Activated CD4-positive, alpha-beta T cell treated with anti-CD3 and anti-CD28 coated beads for 1 hour (primary cell): ENCODE data around the gene ACSF2.
"Not testable (repeated sequence)": the region's sequence is repeated elsewhere in the genome, so short reads cannot be mapped to it uniquely, and the experiment has no call there.

Experiments
- DNase-seq: peaks from one replicate; pipeline ENCODE4 v3.0.0-alpha.2; 2020

Gene ACSF2

DNA sequence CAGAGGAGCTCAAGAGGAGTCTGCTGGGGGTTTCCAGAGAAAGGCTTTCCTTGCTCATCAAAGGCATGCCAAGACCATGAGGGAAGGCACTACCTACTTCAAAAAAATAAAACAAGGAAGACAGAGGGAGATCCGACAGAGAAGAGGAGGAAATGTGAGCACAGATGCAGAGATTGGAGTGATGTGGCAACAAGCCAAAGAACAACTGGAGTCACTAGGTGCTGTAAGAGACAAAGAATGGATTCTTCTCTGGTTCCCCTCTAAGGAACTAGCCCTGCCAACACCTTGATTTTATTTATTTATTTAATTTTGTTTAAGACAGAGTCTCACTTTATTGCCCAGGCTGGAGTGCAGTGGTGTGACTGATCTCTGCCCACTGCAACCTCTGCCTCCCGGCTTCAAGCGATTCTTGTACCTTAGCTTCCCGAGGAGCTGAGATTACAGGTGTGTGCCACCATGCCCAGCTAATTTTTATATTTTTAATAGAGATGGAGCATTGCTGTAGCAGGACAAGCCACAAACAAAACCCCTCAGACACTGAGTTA lies 13.8 kb upstream of the ACSF2 start:
- DNase-seq = no peak

DNA sequence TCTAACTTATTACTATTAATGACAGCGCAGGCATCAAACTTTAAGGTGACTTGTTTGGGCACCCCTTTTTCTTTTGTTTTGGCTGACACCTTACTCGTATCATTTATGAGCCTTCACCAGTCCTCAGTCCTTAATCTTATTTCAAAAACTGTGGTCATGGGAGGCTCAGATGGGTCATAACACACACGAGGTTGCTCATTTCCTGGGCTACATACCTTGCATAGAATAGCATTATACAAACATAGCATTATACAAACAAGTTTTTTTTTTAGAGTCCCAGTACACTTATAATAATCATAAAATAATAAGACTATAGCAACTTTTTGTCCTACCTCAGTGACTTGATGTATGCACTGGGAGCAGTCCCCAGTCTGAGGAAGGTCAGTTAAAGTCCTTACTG lies 11.2 kb upstream of the ACSF2 start:
- no peak for DNase-seq

DNA sequence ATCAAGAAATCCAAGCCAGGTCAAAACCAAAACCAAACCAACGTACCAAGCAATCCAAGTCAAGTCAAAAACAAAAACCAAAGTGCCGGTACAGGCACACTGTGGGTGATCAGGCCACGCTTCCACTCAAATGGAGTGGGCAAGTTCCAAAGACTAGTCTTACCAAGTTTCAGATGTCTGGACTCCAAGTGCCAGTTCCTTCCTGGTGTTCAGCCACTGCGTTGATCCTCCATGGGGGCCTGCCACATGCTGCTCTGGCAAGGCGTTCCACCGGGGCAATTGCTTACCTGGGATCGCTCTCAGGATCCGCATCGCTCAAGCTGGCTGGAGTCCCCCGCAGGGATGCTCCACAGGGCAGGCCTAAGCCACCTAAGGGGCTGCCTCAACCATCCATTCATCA lies 6.4 kb upstream of the ACSF2 start:
- DNase-seq = not testable (repeated sequence)

DNA sequence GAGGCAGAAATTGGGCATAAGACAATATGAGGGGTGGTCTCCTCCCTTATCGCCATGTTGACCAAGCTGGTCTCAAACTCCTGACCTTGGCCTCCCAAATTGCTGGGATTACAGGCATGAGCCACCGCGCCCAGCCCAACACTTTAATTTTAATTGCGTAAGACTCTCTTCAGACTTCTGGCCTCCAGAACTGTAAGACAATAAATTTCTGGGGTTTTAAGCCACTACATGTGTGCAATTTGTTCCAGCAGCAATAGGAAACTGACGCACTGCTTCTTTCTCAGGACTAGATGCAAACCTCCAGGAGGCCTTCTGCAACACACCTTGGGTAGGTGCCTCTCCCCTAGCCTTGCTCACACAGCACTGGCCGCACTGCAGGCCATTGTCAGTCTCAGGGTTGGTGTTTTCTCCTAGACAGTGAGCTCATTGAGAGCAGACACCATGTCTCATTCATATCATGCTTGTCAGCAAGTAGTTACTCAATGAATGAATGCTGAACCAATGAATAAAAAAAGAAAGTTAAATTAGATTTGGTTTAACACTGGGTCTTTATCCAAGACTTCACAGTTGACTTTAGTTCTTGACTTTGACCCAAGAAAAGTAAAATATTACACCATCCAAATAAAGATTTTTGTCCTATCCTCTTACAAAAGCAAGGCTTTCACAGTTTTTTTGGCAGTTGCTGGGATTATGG lies 5.5 kb upstream of the ACSF2 start:
- no peak for DNase-seq

DNA sequence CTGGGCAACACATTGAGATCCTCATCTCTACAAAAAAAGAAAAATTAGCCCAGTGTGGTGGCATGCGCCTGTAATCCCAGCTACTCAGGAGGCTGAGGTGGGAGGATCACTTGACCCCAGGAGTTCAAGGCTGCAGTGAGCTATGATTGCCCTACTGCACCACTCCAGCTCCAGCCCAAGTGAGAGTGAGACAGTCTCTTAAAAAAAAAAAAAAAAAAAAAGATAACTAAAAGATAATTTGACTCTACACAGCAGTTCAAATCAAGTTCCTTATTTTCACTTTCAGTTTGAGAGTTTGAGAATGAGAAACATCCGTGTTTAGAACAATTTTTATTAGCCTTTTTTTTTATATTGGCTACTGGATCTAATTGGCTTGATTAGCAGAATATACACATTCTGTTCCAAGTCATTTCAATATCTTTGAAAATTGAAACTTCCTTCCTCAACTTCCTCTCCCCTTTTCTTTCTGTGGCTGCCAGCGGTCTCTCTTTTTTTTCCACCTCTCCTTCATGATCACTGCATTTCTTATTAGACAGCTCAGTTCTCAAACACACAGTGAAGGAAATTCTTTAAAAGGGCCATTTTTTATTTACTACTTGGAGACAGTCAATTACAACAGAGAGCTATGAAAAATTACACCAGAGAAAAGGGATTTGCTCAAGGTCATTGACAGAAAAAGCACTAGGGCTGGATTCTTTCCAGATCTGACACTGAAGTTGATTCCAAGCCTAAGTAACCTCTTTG lies 4.5 kb upstream of the ACSF2 start:
- DNase-seq = no peak

DNA sequence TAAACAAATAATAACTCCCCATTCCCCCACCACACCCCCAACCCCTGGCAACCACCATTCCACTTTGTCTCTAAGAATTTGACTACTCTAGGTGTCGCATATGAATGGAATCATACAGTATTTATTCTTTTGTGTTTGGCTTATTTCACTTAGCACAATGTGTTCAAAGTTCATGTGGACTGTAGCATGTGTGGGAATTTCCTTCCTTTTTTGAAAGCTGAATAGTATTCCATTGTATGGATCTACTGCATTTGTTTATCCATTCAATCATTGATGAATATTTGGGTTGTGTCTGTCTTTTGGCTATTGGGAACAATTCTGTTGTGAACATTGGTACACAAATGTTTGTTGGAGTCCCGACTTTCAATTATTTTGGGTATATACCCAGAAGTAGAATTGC lies 3.3 kb upstream of the ACSF2 start:
- no peak for DNase-seq

DNA sequence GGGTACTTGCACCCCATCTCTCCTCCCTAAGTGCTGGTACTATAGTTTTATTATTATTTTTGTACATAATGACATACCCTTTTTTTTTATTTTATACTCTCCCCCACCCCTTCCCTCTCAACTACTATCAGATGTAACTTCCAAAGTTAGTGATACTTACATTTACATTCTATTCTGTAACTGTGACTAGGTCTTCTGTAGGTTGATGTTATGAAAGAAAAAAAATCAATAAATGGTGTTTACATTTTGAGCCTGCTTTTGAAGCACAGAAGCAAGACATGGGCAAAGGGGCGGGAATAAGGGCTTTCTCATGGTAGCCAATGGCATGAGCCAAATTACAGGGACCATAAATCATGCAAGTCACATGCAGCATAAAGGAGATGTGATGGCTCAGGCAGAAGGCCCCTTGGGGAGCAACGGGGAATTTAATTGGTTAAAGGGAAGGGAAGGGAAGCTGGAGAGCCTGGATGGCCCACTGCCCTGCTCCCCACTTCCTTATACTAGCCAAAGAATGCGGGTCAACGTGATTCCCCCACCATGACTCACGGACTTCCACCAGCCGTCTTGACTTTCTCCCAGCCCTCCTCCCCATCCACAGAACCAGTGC lies 2.4 kb upstream of the ACSF2 start:
- DNase-seq = no peak

DNA sequence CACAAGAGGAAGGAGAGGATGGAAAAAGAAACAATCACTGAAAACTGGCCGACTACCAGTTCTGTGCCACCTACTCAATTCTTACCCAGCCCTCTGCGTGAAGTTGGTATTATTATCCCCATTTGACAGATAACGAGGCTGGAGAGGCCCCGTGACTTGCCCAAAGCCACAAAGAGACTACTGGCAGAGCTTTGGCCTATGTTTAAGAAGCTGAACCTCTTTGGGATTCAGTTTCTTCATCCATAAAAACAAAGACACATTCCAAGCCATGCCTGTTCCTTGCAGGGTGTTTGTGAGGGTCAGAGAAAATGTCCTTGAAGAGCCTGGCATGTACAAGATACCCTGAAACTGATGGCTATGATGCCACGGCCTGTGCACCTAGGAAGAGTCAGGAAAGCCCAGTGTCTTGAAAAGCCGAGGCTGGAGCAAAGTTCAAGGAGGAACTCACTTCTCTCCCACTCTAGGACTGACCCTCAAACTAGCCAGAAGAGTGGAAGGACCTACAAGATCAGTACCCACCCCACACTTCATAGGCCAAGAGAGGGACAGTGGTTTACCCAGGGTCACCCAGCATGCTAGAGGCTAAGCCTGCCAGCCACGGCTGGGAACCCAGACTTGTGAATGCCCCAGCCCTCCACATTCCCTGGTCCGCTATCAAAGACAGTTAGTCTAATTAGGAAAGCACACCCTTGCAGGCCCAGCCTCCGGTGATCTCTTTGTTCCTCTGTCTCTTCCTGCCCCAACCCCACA lies 1.6 kb upstream of the ACSF2 start:
- no peak for DNase-seq

DNA sequence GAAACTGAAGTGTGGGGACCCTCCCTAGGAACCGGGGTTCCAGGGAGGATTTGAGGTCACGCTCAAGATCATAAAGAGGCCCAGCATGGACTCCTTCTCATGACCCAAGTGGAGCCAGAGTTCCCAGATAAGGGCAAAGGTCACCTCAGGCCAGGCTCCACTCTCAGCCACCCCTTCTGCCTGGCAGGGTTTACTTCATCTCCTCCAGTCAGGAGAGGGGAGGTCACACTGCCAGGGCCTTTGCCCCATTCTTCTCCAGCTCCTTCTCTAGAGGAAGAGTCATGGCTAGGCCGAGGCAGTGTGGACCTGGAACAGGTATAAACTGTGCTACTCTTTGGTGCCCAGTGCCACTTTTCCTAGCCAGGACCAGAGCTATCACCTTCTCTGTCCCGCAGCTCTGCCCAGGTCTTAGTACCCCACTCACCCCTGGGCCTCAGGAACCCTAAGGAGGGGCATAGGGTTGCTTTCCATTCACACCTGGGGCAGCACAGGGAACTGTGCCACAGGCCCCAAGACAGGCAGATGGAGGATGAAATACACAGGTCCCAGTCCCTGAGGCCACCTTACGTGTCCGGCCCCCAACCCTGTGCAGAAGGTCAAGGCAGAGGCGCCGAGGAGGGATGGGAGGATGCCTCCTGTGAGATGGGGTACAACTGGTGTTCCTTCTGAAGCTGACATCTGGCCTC lies 879 bp upstream of the ACSF2 start:
- no peak for DNase-seq

DNA sequence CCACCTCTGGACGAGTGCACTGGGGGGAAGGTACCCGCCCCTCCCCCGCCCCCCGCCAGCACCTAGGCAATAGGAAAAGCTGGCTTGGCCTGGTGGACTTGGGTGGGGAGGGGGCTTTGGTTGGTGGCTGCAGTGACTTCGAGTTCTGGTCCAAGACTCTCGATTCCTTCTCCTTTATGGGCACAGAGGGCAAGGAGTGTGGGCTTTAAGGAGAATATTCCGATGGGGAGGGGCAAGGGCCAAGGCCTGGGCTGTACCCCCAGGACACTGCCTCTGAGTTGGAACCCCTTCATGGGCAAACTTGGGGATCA lies 409 bp downstream of the ACSF2 start:
- no peak for DNase-seq

DNA sequence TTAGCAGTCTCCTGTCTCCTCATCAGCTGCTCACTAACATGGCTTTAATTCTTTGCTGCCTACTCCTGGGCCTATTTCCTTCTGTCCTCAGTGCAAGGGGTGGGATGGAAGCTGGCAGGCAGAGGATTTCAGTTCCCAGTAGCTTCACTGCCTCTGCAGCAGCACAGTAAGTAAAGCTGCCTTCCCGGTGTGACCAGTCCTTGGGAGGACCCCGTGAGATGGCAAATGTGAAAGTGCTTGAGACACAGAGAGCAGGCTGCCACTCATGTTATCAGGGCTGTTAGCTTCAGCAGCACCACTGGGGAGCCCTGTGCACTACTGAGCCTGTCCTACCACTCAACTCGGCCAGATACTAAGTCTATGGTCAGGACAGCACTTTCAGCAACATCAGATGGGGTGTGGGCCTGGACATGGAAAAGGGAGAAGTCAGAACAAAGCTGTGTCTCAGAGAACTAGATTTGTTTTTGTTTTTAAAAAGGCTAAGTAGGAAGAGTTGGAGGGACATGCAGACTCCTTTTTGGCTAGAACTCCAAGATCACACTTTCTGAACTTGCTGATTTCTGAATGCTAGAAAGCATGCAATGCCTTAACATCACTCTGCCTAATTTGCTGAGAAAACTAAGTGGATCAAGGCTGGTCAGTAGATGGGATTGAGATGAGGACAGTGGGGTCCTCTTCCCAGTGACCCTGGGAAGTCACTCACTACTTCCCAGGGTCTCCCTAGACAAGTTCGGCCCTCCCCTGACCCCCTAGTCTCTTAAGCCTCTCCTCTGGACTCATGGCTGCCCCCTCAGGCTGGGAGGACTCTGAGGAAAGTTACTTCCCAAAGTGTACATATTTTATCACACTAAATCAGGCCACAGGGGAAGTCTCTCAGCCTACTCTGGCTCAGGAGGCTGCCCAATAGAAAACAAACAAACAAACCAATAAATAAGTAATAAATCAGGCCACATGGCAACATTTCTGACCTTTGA lies 1.1 kb downstream of the ACSF2 start:
- DNase-seq = no peak

DNA sequence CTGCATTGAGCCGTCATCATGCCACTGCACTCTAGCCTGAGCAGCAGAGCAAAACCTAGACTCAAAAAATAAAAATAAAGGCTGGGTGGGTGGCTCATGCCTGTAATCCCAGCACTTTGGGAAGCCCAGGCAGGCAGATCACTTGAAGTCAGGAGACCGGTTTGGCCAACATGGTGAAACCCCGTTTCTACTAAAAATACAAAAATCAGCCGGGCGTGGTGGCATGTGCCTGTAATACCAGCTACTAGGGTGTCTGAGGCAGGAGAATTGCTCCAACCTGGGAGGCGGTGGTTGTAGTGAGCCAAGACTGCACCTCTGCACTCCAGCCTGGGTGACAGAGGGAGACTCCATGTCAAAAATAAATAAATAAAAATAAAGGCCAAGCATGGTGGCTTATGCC lies 2.1 kb downstream of the ACSF2 start:
- not testable (repeated sequence) for DNase-seq

DNA sequence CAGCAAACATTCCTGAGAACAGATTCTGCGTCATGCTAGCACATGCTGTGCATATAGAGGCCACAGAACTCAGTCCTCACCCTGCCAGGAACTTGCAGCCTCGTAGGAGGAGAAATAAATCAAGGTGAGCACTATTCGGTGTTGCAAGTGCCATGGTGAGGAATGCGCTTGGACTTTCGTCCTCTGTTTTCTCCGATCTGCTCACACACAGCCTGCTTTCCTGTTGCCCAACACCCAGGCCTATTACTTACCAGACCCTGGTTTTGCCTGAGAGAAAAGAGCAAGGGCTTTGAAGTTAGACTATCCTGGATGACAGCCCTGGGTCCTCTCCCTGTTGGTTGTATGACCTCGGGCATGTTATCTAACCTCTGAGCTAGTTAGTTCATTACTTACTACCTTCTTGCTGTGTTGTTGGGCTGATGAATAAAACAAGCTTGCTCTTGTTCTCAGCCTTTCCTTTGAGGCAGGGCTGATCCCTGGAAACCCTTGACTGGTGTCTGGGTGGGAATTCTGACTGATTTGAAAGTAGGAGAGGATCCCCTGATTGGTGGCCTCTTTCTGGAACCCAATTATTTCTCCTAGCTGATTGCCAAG lies 2.9 kb downstream of the ACSF2 start:
- DNase-seq = no peak

DNA sequence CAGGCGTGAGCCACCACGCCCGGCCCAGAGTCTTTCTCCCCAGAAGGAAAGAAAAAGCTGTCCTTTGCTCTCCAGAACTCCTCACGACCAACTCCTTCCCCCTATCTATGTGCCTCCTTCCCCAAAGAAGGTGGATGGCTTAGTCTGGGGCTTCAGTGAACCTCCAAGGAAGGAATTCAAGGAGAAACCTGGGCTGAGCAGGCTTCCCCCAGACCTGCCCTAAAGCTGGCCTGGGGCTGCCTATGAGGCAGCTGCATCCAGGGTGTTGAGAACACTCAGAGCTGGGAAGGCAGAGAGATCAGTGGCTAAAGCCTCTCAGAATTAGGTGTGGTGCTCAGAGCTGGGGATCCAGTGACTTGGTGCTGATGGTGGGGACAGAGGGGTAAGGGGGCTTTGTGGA lies 3.8 kb downstream of the ACSF2 start:
- no peak for DNase-seq

DNA sequence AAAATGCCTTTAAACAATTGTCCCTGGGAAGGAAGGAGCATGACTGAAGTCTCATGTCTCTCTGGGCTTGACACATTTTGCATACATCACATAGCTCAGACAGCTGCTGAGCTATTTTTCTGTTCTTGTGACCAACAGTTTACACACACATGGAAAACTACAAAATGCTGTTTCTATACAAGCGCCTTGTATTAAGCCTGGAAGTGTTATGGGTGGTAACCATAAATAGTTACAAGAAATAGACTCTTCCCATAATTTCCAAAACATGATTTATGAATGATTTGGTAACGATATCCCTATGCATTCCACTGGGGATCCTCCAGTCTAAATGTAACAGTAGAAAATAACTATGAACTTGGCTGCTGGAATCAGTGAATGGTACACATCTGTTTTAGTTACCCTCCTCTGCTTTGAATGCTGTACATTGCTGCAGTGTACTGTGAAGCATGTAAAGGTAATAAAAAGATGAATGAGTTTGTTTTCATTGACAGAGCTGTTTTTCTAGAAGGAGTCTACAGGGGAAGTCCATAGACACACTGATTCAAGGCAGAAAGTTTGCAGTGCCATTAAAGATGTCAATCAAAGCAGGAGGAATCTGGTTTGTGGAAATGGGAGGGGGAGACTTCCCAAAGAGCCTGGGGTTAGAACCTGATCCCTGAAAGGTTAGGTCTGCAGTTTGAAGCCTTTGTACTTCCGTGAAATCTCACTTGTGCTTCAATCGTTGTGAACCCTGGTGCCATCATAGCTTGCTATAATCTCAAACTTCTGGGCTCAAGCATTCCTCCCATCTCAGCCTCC lies 5.0 kb downstream of the ACSF2 start:
- no peak for DNase-seq

DNA sequence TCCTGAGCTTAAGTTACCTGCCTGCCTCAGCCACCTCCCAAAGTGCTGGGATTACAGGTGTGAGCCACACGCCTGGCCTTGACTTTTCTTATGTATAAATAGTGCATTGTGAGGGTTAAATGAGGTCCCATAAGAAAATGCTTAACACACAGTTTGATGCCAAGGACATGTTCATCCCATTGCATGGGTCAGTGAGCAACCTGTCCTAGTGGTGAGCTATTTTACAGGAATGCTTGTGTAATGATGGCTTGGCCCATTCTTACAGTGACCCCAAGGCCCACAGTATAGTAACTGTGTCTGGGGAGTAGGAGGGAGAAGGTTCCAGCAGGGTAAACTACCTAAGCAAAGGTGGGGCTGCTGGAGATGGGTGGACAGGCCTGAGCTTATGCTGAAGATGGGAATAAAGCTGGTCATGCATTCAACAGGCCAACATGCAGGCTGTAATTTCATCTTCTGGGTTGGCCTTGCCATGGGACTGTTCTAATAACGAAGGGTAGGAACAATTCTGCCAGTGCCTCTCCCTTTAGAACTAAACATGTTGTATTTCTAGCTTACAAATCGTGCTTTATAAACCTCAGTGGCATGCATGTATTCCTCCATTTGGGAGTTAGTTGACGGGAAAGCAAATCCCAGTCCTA lies 6.2 kb downstream of the ACSF2 start:
- no peak for DNase-seq

DNA sequence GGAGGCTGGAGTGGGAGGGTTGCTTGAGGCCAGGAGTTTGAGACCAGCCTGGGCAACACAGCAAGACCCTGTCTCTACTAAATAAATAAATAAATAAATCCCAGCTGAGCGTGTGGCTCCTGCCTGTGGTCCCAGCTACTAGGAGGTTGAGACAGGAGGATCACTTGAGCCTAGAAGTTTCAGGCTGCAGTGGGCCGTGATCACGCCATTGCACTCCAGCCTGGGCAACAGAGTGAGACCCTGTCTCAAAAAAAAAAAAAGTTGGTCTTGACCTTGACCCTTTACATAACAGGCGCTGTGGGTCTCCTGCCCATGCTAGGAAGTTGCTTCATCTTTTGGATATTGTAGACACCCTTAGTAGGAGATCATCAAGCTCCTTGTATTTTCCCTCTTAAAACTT lies 11.4 kb downstream of the ACSF2 start:
- DNase-seq = no peak

DNA sequence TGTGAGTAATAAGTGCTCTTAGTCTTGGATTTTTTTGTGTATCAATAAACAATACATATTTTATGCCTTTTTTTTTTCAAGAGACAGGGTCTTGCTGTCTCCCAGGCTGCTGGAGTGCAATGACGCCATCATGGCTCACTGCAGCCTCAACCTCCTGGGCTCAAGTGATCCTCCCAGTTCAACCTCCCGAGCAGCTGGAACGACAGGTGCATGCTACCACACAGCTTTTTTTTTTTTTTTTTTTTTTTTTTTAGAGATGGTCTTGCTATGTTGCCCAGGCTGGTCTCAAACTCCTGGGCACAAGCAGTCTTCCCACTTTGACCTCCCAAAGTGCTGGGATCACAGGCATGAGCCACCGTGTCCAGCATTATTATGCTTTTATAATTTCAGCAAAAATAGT lies 13.0 kb downstream of the ACSF2 start:
- DNase-seq = no peak

DNA sequence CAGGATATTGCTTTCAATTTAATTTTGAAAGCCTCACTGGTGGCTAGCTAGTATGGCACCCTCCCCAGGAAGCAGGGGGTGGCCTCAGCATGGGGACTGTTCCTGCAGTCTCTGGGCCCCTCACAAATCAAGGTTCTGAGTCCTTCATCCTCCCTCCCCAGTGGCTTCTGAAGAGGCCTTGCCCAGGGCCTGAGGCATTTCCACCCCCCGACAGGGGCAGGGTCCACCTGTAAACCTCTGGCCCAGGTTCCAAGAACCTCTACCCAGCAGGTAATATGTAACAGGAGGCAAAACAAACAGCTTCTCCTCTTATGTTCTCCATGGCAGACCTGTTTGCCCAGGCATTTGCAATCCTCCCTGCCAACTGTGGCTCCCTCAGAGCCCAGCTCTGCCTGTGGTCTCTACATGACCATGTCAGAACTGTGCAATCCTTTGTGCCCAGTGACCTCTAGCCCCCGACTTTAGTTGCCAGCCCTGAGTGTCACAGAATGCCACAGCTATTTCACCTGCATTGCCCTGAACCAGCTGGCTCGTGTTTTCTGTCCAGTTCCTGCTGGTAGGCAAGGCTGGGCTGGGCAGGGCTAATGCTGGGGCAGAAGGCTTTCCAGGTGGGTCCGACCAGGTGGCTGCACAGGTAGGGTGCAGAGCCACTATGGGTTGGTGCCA lies 14.3 kb downstream of the ACSF2 start:
- no peak for DNase-seq
